ENCODE measurements around the gene CD177.
"Not testable (repeated sequence)": the region's sequence is repeated elsewhere in the genome, so short reads cannot be mapped to it uniquely, and the experiment has no call there.

Gene CD177

GRCh38 chr19:43332058-43332922 lies 21.2 kb upstream of the CD177 start:
- DNase-seq (ENCODE audit: low read depth) = no peak

DNA sequence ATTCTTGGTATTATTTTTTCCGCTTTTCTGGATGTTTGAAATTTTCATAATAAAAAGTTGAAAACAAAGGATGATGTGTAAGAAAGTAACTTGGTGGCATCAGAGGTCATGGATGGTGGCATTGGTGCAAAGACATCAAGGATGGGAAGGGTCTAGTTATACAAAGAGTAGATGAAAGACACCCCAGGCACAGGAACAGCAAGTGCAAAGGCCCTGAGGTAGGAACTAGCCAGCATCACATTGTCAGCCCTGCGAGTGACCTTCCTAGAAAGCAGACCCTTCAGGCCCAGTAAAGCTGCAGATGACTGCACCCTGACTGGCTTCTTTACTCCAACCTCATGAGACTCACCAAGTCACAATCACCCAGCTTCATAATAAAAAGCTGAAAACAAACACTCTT lies 17.0 kb upstream of the CD177 start:
- DNase-seq (ENCODE audit: low read depth) = not testable (repeated sequence)

DNA sequence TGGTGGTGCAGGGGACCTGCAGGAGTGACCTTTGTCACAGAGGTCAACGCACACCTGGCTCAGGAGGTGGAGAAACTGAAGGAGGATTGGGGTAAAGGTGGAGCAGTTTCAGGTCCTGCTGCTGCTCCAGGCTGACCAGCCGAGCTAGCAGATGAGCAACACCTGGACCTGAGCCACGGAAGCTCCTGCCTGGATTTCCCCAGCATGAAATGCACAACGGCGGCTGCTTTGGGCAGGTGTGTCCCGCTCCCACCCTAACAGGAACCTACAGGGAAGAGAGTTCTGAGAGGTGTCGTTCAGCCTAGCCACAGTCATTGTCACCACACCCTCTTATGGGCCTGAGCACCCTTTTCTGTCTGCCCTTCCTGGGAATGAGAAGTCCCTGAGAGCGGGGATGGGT lies 15.7 kb upstream of the CD177 start:
- no peak for DNase-seq (ENCODE audit: low read depth)

GRCh38 chr19:43338530-43338929 lies 15.0 kb upstream of the CD177 start:
- DNase-seq (ENCODE audit: low read depth) = no peak

- DNase-seq (ENCODE audit: low read depth) = not testable (repeated sequence)
Measured at GRCh38 chr19:43339243-43339930, 14.1 kb upstream of the CD177 start.

- not testable (repeated sequence) for DNase-seq (ENCODE audit: low read depth)
Measured at GRCh38 chr19:43340101-43340500, 13.4 kb upstream of the CD177 start.

- DNase-seq (ENCODE audit: low read depth) = not testable (repeated sequence)
Measured at GRCh38 chr19:43341098-43341497, 12.4 kb upstream of the CD177 start.

DNA sequence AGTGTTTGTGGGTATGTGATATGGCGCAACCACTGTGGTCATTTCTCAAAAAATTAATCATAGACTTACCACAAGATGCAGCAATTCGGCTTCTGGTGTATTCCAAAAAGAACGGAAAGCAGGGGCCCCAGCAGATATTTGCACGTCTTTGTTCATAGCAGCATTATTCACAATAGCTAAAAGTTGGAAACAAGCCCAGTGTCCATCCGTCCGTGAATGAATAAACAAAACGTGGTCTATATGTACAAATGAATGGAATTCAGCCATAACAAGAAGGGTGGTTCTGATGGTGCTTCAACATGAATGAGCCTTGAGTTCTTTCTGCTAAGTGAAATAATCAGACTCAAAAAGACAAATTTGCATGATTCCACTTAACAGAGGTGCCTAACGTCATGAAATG lies 11.4 kb upstream of the CD177 start:
- DNase-seq (ENCODE audit: low read depth) = not testable (repeated sequence)

DNA sequence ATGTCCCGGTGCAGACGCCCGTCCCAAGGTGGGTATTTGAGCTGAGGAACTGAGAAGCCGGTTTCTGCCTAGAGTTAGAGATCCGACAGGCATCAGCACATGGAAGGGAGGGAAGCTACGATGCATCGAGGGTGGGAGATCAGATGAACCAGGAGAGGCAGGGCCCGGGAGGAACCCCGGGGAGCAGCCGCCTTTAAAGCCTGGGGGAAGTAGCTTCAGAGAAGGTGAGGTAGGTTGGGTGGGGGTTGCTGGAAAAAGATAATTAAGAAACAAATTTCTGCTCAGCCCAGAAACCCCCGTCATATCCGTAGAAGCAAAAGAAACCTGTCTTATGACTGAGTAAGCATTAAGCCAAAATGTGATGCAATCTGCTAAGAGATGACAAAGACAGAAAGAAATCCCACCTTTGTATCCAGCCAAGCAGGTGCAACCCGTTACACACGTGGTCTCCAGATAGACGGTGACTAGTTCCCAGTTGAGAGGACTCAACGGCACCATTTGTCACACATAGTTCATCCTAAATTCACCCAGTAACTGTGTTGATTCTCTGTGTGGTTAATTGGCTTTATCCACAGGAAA lies 9.1 kb upstream of the CD177 start:
- not testable (repeated sequence) for DNase-seq (ENCODE audit: low read depth)

DNA sequence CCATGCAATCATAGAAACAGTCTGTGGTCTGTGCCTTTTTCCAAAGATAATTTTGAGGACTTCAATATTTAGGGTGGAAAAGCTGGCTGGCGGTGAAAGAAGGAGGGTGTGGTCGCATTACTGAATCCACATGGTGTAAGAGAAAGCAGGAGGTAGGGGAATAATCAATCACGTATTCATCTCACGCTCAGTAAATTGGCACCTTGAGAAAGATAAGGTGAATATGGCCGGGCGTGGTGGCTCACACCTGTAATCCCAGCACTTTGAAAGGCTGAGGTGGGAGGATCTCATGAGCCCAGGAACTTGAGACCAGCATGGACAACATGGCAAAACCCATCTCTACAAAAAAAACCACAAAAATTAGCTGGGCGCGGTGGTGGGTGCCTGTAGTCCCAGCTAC lies 3.7 kb upstream of the CD177 start:
- DNase-seq (ENCODE audit: low read depth) = not testable (repeated sequence)

GRCh38 chr19:43351998-43352746 lies 1.3 kb upstream of the CD177 start:
- no peak for DNase-seq (ENCODE audit: low read depth)

DNA sequence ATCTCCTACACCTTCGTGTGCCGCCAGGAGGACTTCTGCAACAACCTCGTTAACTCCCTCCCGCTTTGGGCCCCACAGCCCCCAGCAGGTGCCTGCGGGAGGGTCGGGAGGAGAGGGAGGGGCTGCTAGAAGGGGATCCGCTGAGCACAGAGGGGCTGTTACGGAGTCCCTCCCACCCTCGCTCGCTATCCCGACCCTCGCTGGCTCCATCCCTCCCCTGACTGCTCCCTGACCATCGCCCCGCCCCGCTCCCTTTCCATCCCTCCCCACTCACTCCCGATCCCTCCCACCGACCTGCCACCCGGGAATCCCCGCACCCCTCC lies 780 bp downstream of the CD177 start:
- no peak for DNase-seq (ENCODE audit: low read depth)

DNA sequence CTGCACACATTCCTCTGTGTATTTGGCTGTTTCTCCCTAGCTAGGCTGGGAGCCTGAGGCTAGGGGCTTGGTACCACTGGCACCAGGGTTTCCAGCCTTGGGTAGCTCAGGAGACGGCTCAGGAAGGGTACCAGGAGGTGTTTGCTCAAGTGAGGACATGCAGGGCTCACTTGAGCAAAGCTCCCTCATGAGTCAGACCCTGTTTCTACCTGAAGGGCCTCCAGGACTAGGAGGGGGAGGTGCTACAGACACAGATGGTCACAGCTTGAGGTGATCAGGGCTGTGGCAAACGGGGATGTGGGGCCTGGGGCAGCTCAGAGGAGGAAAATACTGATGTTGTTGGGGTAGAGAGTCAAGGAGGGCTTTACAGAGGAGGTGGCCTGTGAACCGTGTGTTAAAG lies 3.3 kb downstream of the CD177 start:
- not testable (repeated sequence) for DNase-seq (ENCODE audit: low read depth)

DNA sequence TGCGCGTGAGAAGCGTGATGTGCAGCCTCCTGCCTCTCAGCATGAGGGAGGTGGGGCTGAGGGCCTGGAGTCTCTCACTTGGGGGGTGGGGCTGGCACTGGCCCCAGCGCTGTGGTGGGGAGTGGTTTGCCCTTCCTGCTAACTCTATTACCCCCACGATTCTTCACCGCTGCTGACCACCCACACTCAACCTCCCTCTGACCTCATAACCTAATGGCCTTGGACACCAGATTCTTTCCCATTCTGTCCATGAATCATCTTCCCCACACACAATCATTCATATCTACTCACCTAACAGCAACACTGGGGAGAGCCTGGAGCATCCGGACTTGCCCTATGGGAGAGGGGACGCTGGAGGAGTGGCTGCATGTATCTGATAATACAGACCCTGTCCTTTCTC lies 8.7 kb downstream of the CD177 start:
- no peak for DNase-seq (ENCODE audit: low read depth)

DNA sequence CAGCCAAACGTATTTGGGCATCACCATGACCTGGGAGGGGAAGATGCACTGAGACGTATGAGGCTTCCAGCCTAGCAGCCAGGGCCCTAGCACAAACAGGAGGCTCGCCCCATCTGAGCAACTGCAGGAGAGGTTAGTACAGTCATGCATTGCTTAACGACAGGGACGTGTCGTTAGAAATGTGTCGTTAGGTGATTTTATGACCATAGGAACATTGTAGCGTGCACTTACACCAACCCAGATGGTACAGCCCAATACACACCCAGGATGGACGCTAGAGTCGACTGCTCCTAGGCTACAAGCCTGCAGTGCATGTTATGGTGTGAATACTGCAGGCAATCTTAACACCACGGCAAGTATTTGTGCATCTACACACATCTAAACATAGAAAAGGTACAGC lies 9.3 kb downstream of the CD177 start:
- no peak for DNase-seq (ENCODE audit: low read depth)

- not testable (repeated sequence) for DNase-seq (ENCODE audit: low read depth)
Measured at GRCh38 chr19:43365677-43366076, 12.2 kb downstream of the CD177 start.

- DNase-seq (ENCODE audit: low read depth) = no peak
Measured at GRCh38 chr19:43367822-43368221, 14.3 kb downstream of the CD177 start.

GRCh38 chr19:43368897-43369296 lies 15.4 kb downstream of the CD177 start:
- not testable (repeated sequence) for DNase-seq (ENCODE audit: low read depth)

DNA sequence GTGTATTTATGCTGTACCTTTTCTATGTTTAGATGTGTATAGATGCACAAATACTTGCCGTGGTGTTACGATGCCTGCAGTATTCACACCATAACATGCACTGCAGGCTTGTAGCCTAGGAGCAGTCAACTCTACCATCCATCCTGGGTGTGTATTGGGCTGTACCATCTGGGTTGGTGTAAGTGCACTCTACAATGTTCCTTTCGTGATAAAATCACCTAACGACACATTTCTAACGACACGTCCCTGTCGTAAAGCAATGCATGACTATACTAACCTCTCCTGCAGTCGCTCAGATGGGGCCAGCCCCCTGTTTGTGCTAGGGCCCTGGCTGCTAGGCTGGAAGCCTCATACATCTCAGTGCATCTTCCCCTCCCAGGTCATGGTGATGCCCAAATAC lies 18.4 kb downstream of the CD177 start:
- DNase-seq (ENCODE audit: low read depth) = no peak

GRCh38 chr19:43372462-43372861 lies 19.0 kb downstream of the CD177 start:
- no peak for DNase-seq (ENCODE audit: low read depth)

GRCh38 chr19:43377624-43378023 lies 24.1 kb downstream of the CD177 start:
- not testable (repeated sequence) for DNase-seq (ENCODE audit: low read depth)

DNA sequence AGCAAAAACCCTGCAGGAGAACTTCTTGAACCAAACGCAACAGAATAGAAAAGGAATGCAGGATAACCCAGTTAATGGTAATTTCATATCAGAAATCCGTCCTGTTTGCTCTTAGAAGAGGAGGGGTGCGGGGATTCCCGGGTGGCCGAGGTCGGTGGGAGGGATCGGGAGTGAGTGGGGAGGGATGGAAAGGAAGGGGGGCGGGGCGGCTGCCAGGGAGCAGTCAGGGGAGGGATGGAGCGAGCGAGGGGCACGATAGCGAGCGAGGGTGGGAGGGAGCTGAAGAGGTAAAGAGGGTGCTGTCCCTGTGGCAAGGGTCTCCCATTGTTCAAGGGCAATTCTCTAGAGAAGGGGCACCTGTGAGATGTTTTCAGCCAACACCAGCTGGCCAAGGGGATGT lies 26.5 kb downstream of the CD177 start:
- DNase-seq (ENCODE audit: low read depth) = no peak

Measured in stromal cell of bone marrow (primary cell).